Mucosa of rectum (tissue), 2 donors: ENCODE results near the gene NUP210.

Source experiments
- H3K27ac ChIP-seq, 2 donors: one replicate each; pipeline ENCODE4 v1.7.0; 2013; ENCODE audit warnings: inconsistent platforms in 2 of 2, low read depth in 2 of 2, low read length in 2 of 2
- H3K27me3 ChIP-seq, 2 donors: one replicate each; pipeline ENCODE4 v1.7.0; 2013; ENCODE audit warnings: low read length in 2 of 2; ENCODE audit not compliant: control insufficient read depth in 2 of 2, insufficient read depth in 2 of 2
- H3K36me3 ChIP-seq, 2 donors: one replicate each; pipeline ENCODE4 v1.7.0; 2013; ENCODE audit warnings: low read length in 2 of 2; ENCODE audit not compliant: control insufficient read depth in 2 of 2, insufficient read depth in 2 of 2
- H3K4me1 ChIP-seq, 2 donors: one replicate each; pipeline ENCODE4 v1.7.0; 2013; ENCODE audit warnings: low read length in 2 of 2, mild to moderate bottlenecking in 1 of 2; ENCODE audit not compliant: control insufficient read depth in 2 of 2, insufficient read depth in 2 of 2
- H3K4me3 ChIP-seq, 2 donors: one replicate each; pipeline ENCODE4 v1.7.0; 2013; ENCODE audit warnings: low read length in 2 of 2
- H3K9ac ChIP-seq, 2 donors: one replicate each; pipeline ENCODE4 v1.7.0; 2013; ENCODE audit warnings: low read length in 2 of 2, low read depth in 1 of 2, mild to moderate bottlenecking in 1 of 2
- H3K9me3 ChIP-seq, 2 donors: one replicate each; pipeline ENCODE4 v1.7.0; 2013; ENCODE audit warnings: low read length in 2 of 2; ENCODE audit not compliant: control insufficient read depth in 2 of 2
- donor health status: healthy.
- donor health status: Normal muscosa, but diverticular disease.

The NUP210 gene

GRCh38 chr3:13329746-13330145 is 90.4 kb downstream of the NUP210 start:
- H3K9ac ChIP-seq = no peak overlapping the region
- H3K4me1 ChIP-seq = peaks cover 0 to 15% of the 10 kb centered on the region in 2 donors
- peaks cover 0 to 25% of the 10 kb centered on the region in 2 donors for H3K36me3 ChIP-seq
- no peaks in the 10 kb centered on the region for H3K27me3 ChIP-seq
- H3K9me3 ChIP-seq = no peaks in the 10 kb centered on the region
- no peak overlapping the region for H3K27ac ChIP-seq
- H3K4me3 ChIP-seq = no peak overlapping the region

- Histone ChIP-seq H3K27ac (no peak overlapping the region), H3K4me3 (no peak overlapping the region), H3K36me3 (peaks cover 0 to 33% of the 10 kb centered on the region in 2 donors), H3K4me1 (peaks cover 0 to 6% of the 10 kb centered on the region in 2 donors), H3K9me3 (no peaks in the 10 kb centered on the region), H3K27me3 (no peaks in the 10 kb centered on the region), H3K9ac (no peak overlapping the region)
These were observed 94.2 kb downstream of the NUP210 start for GRCh38 chr3:13325892-13326443.

DNA sequence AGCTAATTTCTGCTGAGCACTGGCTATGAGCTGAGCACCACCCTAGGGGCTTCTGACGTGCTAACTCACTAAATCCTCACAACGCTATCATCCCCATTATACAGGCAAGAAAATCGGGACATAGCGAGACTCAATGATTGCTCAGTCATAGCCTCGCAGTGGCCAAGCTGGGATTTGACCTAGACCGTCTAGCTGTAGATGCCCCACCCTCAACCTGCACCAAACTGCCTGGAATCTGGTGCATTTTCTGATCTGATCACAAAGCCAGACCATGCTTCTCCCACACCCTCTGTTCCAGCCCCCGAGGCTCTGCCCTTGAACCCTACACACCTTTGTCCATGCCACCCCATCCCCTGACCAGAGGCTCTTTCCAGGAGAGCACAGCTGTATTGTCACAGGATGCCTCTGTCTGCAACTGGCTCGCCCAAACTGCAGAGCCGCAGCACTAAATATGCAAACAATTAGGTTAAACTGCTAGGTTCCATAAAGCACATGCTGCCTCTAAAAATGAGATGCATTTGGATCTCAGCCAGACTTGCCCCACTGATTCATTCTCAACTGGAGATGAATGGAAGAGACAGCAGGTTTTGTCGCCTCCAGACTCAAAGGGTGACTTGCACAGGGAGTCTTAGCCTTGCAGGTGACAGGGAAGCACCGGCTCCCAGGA is 95.2 kb downstream of the NUP210 start:
- no peaks in the 10 kb centered on the region for H3K27me3 ChIP-seq
- H3K9me3 ChIP-seq = no peaks in the 10 kb centered on the region
- H3K9ac ChIP-seq = no peak overlapping the region
- H3K4me3 ChIP-seq = no peak overlapping the region
- peaks cover 0 to 6% of the 10 kb centered on the region in 2 donors for H3K4me1 ChIP-seq
- H3K36me3 ChIP-seq = peaks cover 0 to 33% of the 10 kb centered on the region in 2 donors
- no peak overlapping the region for H3K27ac ChIP-seq

- H3K4me3 ChIP-seq = no peak overlapping the region
- no peak overlapping the region for H3K27ac ChIP-seq
- no peaks in the 10 kb centered on the region for H3K9me3 ChIP-seq
- peaks cover 0 to 30% of the 10 kb centered on the region in 2 donors for H3K36me3 ChIP-seq
- H3K9ac ChIP-seq = no peak overlapping the region
- no peaks in the 10 kb centered on the region for H3K27me3 ChIP-seq
- H3K4me1 ChIP-seq = peaks cover 0 to 3% of the 10 kb centered on the region in 2 donors
These were observed 96.3 kb downstream of the NUP210 start for GRCh38 chr3:13323822-13324221.

- Histone ChIP-seq H3K36me3 (peaks cover 0 to 28% of the 10 kb centered on the region in 2 donors), H3K4me3 (no peak overlapping the region), H3K27me3 (no peaks in the 10 kb centered on the region), H3K9ac (no peak overlapping the region), H3K27ac (no peak overlapping the region), H3K4me1 (peaks cover 0 to 3% of the 10 kb centered on the region in 2 donors), H3K9me3 (no peaks in the 10 kb centered on the region)
These were observed 97.8 kb downstream of the NUP210 start for GRCh38 chr3:13322324-13322723.

- Histone ChIP-seq H3K27me3 (no peaks in the 10 kb centered on the region), H3K27ac (no peak overlapping the region), H3K36me3 (peaks cover 0 to 27% of the 10 kb centered on the region in 2 donors), H3K4me1 (no peaks in the 10 kb centered on the region), H3K4me3 (no peak overlapping the region), H3K9me3 (no peaks in the 10 kb centered on the region), H3K9ac (no peak overlapping the region)
These were observed 100.4 kb downstream of the NUP210 start for GRCh38 chr3:13319564-13320220.

DNA sequence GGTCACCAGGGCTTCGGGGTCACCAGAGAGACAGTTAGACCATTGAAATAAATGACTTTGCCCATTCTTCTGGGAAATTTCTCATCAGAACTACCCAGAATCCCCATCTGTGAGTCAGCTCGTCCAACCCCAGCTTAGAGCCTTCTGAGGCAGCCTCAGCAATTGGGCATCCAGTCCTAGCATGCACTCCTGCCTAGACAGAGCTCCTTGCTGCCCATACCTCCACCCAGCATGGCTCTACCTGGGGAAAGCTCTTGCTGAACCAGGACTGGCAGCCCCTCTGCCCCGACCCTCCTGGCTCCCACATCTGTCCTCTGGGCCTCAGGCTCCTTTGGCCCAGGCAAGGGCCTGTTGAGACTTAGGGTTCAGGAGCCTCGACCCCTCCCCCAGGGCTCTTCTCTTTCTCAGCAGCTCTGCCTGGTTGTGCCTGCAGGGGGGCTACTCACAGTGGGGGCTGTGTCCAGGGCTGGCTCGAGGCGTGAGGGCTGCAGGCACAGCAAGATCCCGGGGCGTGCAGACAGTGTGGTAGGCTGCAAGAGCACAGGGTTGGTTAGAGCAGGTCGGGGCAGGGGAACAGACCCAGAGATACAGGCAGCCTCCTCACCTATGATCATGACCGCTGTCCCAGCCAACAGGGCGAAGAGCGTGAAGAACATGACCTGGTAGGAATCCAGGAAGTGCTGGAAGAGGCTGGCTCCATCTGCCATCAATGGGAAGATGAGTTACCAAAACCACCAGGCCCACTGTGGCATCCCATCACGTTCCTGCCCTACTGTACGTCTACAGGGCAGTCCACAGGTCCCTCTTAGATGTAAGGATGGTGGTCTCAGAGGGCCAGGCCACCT is 101.3 kb downstream of the NUP210 start:
- H3K27ac ChIP-seq = no peak overlapping the region
- no peaks in the 10 kb centered on the region for H3K4me1 ChIP-seq
- H3K9me3 ChIP-seq = no peaks in the 10 kb centered on the region
- H3K27me3 ChIP-seq = no peaks in the 10 kb centered on the region
- no peak overlapping the region for H3K4me3 ChIP-seq
- peaks cover 0 to 28% of the 10 kb centered on the region in 2 donors for H3K36me3 ChIP-seq
- H3K9ac ChIP-seq = no peak overlapping the region

GRCh38 chr3:13317596-13318320 is 102.4 kb downstream of the NUP210 start:
- H3K4me1 ChIP-seq = no peaks in the 10 kb centered on the region
- H3K27me3 ChIP-seq = no peaks in the 10 kb centered on the region
- peaks cover 0 to 21% of the 10 kb centered on the region in 2 donors for H3K36me3 ChIP-seq
- H3K27ac ChIP-seq = no peak overlapping the region
- no peak overlapping the region for H3K4me3 ChIP-seq
- no peak overlapping the region for H3K9ac ChIP-seq
- H3K9me3 ChIP-seq = no peaks in the 10 kb centered on the region

GRCh38 chr3:13316603-13317002 is 103.5 kb downstream of the NUP210 start:
- no peaks in the 10 kb centered on the region for H3K9me3 ChIP-seq
- no peak overlapping the region for H3K4me3 ChIP-seq
- H3K36me3 ChIP-seq = peaks cover 0 to 16% of the 10 kb centered on the region in 2 donors
- H3K27me3 ChIP-seq = no peaks in the 10 kb centered on the region
- no peaks in the 10 kb centered on the region for H3K4me1 ChIP-seq
- no peak overlapping the region for H3K9ac ChIP-seq
- no peak overlapping the region for H3K27ac ChIP-seq
